KMS-11 (cell line): Measurements from ENCODE around the gene AHRR.

Experiments
- H2AFZ ChIP-seq: fragments of 200-600 bp; sonication (generic); 2 replicates; pipeline ENCODE4 v1.6.1; 2016; ENCODE audit warnings: antibody characterized with exemption, mixed run types, low read depth
- H3K27ac ChIP-seq: fragments of 200-600 bp; sonication (generic); 2 replicates; pipeline ENCODE4 v1.6.1; 2016; ENCODE audit warnings: mild to moderate bottlenecking, mixed run types
- H3K27me3 ChIP-seq: fragments of 200-600 bp; sonication (generic); 2 replicates; pipeline ENCODE4 v1.6.1; 2017; ENCODE audit warnings: mild to moderate bottlenecking, low read depth, mixed run types, moderate library complexity; ENCODE audit not compliant: insufficient read depth
- H3K36me3 ChIP-seq: fragments of 200-600 bp; sonication (generic); 2 replicates; pipeline ENCODE4 v1.6.1; 2017; ENCODE audit warnings: mild to moderate bottlenecking, mixed run types; ENCODE audit not compliant: insufficient read depth
- H3K4me1 ChIP-seq: fragments of 200-600 bp; sonication (generic); 2 replicates; pipeline ENCODE4 v1.6.1; 2016; ENCODE audit warnings: mild to moderate bottlenecking, low read depth, mixed run types; ENCODE audit not compliant: poor library complexity, severe bottlenecking
- H3K4me2 ChIP-seq: fragments of 200-600 bp; sonication (generic); 2 replicates; pipeline ENCODE4 v1.7.0; 2016; ENCODE audit warnings: mild to moderate bottlenecking, mixed run types
- H3K4me3 ChIP-seq: fragments of 200-600 bp; sonication (generic); IDR thresholded peaks from 2 replicates; pipeline ENCODE4 v1.6.1; 2017; ENCODE audit warnings: low read depth, low read length, mixed read lengths; ENCODE audit not compliant: insufficient read depth
- H3K79me2 ChIP-seq: fragments of 200-600 bp; sonication (generic); 2 replicates; pipeline ENCODE4 v1.6.1; 2016; ENCODE audit warnings: low read depth, mixed run types; ENCODE audit not compliant: insufficient read depth
- H3K9ac ChIP-seq: fragments of 200-600 bp; sonication (generic); 2 replicates; pipeline ENCODE4 v1.6.1; 2016; ENCODE audit warnings: mild to moderate bottlenecking, mixed run types
- H4K20me1 ChIP-seq: fragments of 200-600 bp; sonication (generic); 2 replicates; pipeline ENCODE4 v1.6.1; 2016; ENCODE audit warnings: mild to moderate bottlenecking, mixed run types; ENCODE audit not compliant: insufficient read depth
- TF ChIP-seq, protein P1 (sequence below): fragments of 200-600 bp; sonication (generic); conservative IDR thresholded peaks from 2 replicates; pipeline ENCODE4 v1.6.1; 2017; ENCODE audit warnings: low read depth, mild to moderate bottlenecking, antibody characterized with exemption, low read length, moderate library complexity, mixed read lengths

Gene AHRR

DNA sequence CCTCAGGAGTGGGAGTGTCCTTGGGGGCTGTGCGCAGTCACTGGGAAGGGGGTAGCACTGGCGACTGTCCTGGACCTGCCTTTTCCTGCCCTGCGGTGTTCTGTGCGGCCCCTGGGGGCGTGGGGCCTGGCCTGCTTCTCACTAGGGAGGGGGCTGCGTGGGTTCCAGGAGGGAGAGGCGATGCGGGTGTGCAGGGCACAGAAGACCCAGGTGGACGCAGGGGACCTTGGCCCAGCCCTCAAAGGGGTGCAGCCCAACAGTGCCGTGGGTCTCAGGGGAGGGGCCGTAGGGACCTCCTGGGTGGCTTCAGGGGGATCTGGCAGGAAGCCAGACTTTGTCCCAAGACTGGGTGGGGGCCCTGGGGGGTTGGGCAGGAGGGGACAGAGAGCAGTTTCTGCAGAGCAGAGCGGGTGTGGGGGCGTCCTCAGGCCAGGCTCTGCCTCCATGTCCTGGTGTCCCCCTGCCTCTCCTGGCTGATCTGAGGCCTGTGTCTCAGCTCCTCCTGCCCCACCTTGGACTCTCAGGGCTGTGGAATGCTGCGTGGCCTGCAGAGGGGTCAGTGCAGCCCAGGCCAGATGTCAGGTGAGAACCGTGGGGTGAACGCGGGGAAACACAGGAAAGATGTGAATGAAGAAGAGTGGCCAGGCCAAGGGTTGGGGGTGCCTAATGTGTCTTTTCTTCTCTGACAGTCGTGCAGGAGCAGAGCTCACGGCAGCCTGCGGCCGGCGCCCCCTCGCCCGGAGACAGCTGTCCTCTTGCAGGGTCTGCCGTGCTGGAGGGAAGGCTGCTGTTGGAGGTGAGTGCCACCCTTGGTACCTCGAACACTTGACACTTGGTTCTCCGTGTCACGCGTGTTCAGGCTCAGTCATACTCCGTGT lies 54.6 kb downstream of the AHRR start:
- Histone ChIP-seq H4K20me1 (no peaks in the 10 kb centered on the region), H3K27me3 (no peaks in the 10 kb centered on the region), H2AFZ (no peak overlapping the region), H3K4me1 (peaks cover 36% of the 10 kb centered on the region), H3K36me3 (no peaks in the 10 kb centered on the region; the same call in 1 of the 2 replicates), H3K79me2 (0 out of 2 replicates have a peak, but pooled peaks cover 4% of the 10 kb centered on the region), H3K9ac (no peak overlapping the region), H3K4me2 (no peak overlapping the region), H3K27ac (no peak overlapping the region), H3K4me3 (no peak overlapping the region)
- TF ChIP-seq, protein P1, sequence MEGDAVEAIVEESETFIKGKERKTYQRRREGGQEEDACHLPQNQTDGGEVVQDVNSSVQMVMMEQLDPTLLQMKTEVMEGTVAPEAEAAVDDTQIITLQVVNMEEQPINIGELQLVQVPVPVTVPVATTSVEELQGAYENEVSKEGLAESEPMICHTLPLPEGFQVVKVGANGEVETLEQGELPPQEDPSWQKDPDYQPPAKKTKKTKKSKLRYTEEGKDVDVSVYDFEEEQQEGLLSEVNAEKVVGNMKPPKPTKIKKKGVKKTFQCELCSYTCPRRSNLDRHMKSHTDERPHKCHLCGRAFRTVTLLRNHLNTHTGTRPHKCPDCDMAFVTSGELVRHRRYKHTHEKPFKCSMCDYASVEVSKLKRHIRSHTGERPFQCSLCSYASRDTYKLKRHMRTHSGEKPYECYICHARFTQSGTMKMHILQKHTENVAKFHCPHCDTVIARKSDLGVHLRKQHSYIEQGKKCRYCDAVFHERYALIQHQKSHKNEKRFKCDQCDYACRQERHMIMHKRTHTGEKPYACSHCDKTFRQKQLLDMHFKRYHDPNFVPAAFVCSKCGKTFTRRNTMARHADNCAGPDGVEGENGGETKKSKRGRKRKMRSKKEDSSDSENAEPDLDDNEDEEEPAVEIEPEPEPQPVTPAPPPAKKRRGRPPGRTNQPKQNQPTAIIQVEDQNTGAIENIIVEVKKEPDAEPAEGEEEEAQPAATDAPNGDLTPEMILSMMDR: no peak

DNA sequence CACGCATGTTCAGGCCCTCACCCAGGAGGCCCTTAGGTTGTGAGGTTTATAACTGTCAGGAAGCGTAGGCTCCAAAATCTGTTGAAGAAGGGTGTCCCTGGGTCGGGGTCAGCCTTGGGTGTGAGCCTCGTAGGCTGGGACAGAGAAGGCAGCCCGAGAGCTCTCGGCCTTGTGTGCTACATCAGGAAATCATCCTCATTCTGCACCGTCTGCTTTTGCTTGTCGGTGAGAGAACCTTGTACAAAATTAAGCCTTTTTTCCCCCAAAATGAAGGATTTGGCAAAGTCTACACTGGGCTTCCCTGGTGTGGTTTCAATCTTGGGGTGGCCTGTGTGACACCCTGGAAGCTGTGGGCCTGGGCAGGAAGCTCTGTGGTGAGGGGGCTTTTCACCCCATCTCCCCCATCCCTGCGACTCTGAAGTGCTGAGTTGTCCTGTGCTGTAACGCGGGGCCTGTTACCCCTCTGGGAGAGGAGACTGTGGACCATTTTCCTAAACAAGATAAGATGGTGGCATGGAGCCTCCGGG lies 55.3 kb downstream of the AHRR start:
- Histone ChIP-seq H3K4me2 (no peak overlapping the region), H3K9ac (no peak overlapping the region), H3K27ac (no peak overlapping the region), H3K27me3 (no peaks in the 10 kb centered on the region), H4K20me1 (no peaks in the 10 kb centered on the region), H3K79me2 (0 out of 2 replicates have a peak, but pooled peaks cover 4% of the 10 kb centered on the region), H3K4me3 (no peak overlapping the region), H2AFZ (no peak overlapping the region), H3K36me3 (no peaks in the 10 kb centered on the region), H3K4me1 (peaks cover 29% of the 10 kb centered on the region)
- TF ChIP-seq, protein P1: no peak

DNA sequence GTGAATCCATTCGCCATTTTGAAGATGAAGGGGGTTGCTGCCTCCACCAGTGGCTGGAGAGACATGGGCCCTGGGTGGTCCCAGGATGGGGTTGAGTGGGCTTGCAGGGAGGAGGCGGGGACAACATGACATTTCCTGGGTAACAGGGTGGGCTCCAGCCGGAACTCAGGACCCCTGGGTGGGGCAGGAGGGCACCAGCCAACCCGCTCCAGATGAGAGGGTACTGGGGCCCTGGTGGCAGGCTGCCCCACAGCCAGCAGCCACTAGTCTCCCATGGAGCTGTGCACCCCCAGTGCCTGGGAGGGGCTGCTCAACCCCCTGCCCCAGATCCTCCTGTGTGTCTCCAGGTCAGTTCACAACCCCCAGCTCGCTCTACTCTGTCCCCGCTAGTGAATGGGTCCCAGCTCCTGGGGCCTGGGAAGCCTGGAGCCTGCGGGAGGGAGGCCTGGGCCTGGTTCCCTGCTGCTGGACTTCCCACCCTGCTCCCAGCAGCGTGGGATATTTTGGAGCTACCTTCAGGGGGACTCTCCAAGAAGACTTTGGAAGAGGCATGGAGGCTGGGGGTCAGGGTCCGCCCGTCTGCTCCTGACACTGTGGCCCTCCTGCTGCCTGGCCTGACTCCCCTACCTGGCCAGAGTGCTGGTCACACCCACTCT lies 55.9 kb downstream of the AHRR start:
- H4K20me1 ChIP-seq: no peaks in the 10 kb centered on the region
- H2AFZ ChIP-seq: no peak overlapping the region
- no peak overlapping the region for H3K9ac ChIP-seq
- H3K4me1 ChIP-seq: peaks cover 23% of the 10 kb centered on the region
- no peak overlapping the region for H3K4me3 ChIP-seq
- TF ChIP-seq, protein P1: no peak
- no peak overlapping the region for H3K27ac ChIP-seq
- H3K79me2 ChIP-seq: 0 out of 2 replicates have a peak, but pooled peaks cover 4% of the 10 kb centered on the region
- no peaks in the 10 kb centered on the region for H3K36me3 ChIP-seq
- H3K27me3 ChIP-seq: no peaks in the 10 kb centered on the region
- H3K4me2 ChIP-seq: no peak overlapping the region

DNA sequence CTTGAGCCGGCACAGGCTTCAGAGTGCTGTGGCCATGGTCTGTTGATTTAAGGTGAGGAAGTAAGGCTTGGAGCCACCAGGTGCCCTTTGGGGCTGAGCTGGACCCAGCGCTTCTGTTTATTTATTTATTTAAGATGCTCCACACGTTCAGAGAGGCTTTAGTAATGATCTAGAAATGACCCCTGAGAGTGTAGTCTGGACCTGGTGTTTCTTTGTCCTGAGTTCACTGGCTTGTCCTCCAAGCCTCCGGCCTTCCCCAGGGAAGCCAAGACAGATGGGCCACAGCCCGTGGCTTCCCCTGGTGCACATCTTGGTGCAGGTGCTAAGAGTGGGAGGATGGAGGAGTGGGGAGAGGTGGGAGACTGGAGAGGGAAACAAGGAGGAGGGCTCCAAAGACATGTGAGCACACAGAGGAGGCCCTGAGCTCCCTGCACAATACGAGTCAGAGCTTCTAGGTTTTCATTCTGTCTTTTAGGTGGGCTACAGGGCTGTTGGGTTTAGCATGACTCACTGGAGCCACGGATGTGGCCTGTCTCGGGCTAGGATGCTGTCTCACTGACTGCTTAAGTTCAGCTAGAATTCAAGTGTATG lies 56.9 kb downstream of the AHRR start:
- no peaks in the 10 kb centered on the region for H3K79me2 ChIP-seq
- H3K9ac ChIP-seq: no peak overlapping the region
- no peak overlapping the region for H3K27ac ChIP-seq
- no peak overlapping the region for H2AFZ ChIP-seq
- no peaks in the 10 kb centered on the region for H3K27me3 ChIP-seq
- no peaks in the 10 kb centered on the region for H4K20me1 ChIP-seq
- TF ChIP-seq, protein P1: no peak
- H3K4me2 ChIP-seq: no peak overlapping the region
- H3K4me1 ChIP-seq: peaks cover 14% of the 10 kb centered on the region
- no peak overlapping the region for H3K4me3 ChIP-seq
- no peaks in the 10 kb centered on the region for H3K36me3 ChIP-seq
